HEK293 (cell line): ENCODE results near the gene MGAT4B.

Experiments used
- CTCF ChIP-seq: fragments of 450-650 bp; formaldehyde crosslinking; IDR thresholded peaks from 2 replicates; pipeline ENCODE4 v1.5.1; 2016; ENCODE audit warnings: missing biosample characterization, missing genetic modification characterization
- GLIS2 ChIP-seq: fragments of 450-650 bp; formaldehyde crosslinking; IDR thresholded peaks from 2 replicates; pipeline ENCODE4 v1.5.1; 2016; ENCODE audit warnings: missing biosample characterization, missing genetic modification characterization
- PRDM10 ChIP-seq: fragments of 450-650 bp; formaldehyde crosslinking; IDR thresholded peaks from 2 replicates; pipeline ENCODE4 v1.5.1; 2016; ENCODE audit warnings: missing biosample characterization, missing genetic modification characterization
- PRDM6 ChIP-seq: fragments of 450-650 bp; formaldehyde crosslinking; IDR thresholded peaks from 2 replicates; pipeline ENCODE4 v1.5.1; 2017; ENCODE audit warnings: missing biosample characterization, missing genetic modification characterization
- REST ChIP-seq: fragments of 450-650 bp; formaldehyde crosslinking; IDR thresholded peaks from 2 replicates; pipeline ENCODE4 v1.5.1; 2016; ENCODE audit warnings: missing biosample characterization, missing genetic modification characterization
- TSHZ1 ChIP-seq: fragments of 450-650 bp; formaldehyde crosslinking; IDR thresholded peaks from 2 replicates; pipeline ENCODE4 v1.5.1; 2016; ENCODE audit warnings: missing biosample characterization, missing genetic modification characterization, borderline replicate concordance
- ZBTB6 ChIP-seq: fragments of 450-650 bp; formaldehyde crosslinking; IDR thresholded peaks from 2 replicates; pipeline ENCODE4 v1.5.1; 2017; ENCODE audit warnings: missing biosample characterization, missing genetic modification characterization
- ZBTB7A ChIP-seq: fragments of 450-650 bp; formaldehyde crosslinking; IDR thresholded peaks from 2 replicates; pipeline ENCODE4 v1.5.1; 2016; ENCODE audit warnings: low read depth, missing biosample characterization, missing genetic modification characterization
- ZNF416 ChIP-seq: fragments of 450-650 bp; formaldehyde crosslinking; IDR thresholded peaks from 2 replicates; pipeline ENCODE4 v1.5.1; 2016; ENCODE audit warnings: missing biosample characterization, missing genetic modification characterization
- ZNF426 ChIP-seq: fragments of 450-650 bp; formaldehyde crosslinking; IDR thresholded peaks from 2 replicates; pipeline ENCODE4 v1.5.1; 2017; ENCODE audit warnings: missing biosample characterization, missing genetic modification characterization, mild to moderate bottlenecking, inconsistent platforms, moderate library complexity
- ZNF433 ChIP-seq: fragments of 450-650 bp; formaldehyde crosslinking; IDR thresholded peaks from 2 replicates; pipeline ENCODE4 v1.5.1; 2016; ENCODE audit warnings: missing biosample characterization, missing genetic modification characterization, low read depth
- ZNF664 ChIP-seq: fragments of 450-650 bp; formaldehyde crosslinking; IDR thresholded peaks from 2 replicates; pipeline ENCODE4 v1.5.1; 2016; ENCODE audit warnings: missing biosample characterization, missing genetic modification characterization
- ZNF768 ChIP-seq: fragments of 450-650 bp; formaldehyde crosslinking; IDR thresholded peaks from 2 replicates; pipeline ENCODE4 v1.5.1; 2018; ENCODE audit warnings: missing biosample characterization, mild to moderate bottlenecking, missing genetic modification characterization

- no peak for TF ChIP-seq CTCF (tag by site-specific recombination)
- TF ChIP-seq ZNF426 (tag by site-specific recombination), result no peak
- no peak for TF ChIP-seq ZNF416
- no peak for TF ChIP-seq ZBTB6 (tag by site-specific recombination)
- no peak for TF ChIP-seq ZNF664 (tag by site-specific recombination)
- TF ChIP-seq PRDM6 (tag by site-specific recombination), result no peak
- TF ChIP-seq TSHZ1 (tag by site-specific recombination), result no peak
- TF ChIP-seq PRDM10 (tag by site-specific recombination), result no peak
- no peak for TF ChIP-seq GLIS2
- no peak for TF ChIP-seq ZBTB7A (tag by site-specific recombination)
- no peak for TF ChIP-seq REST (tag by site-specific recombination)
- TF ChIP-seq ZNF433, result no peak
- no peak for TF ChIP-seq ZNF768
Observed at GRCh38 chr5:179788193-179788854, 18.3 kb downstream of the MGAT4B start.
